Astrocyte of the cerebellum (primary cell): ENCODE measurements around the gene TMPRSS6.

Experiments
- DNase-seq: peaks from one replicate; pipeline ENCODE4 v3.0.0-alpha.2; 2011; ENCODE audit warnings: low read depth
- H3K4me3 ChIP-seq: 2 replicates; pipeline ENCODE4 v1.5.1; 2011; ENCODE audit warnings: mild to moderate bottlenecking, low read depth, low read length, moderate library complexity
- in situ Hi-C: cut with HindIII; loops from 2 replicates; pipeline ENCODE4 v1.10.0; 2017; ENCODE audit warnings: low sequenced_read_pairs
- TF ChIP-seq, protein P1 (sequence below): IDR thresholded peaks from 2 replicates; pipeline ENCODE4 v1.5.1; 2012; ENCODE audit warnings: low read length, low read depth, moderate library complexity, mild to moderate bottlenecking; ENCODE audit errors: missing control alignments

The TMPRSS6 gene

DNA sequence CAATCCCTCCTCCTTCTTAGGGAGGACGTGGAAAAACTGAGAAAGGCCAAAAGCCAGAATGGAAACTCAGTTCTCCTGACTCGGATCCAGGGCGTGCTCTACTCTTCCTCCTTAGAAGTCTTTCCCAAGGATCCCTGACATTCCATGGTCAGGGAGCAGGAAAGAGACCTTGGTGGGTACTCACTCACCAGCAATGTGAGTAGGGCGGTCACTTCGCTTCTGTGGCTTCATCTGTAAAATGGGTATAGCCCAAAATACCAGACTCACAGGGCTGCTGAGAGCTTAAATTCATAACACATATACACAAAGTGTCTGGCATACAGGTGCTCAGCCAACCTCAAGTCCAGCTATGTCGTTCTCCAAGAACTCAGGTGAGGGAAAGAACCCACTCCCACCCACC lies 58.6 kb downstream of the TMPRSS6 start:
- in situ Hi-C loops, result no loop called here
- no peak overlapping the region for H3K4me3 ChIP-seq
- no peak for DNase-seq
- TF ChIP-seq, protein P1, sequence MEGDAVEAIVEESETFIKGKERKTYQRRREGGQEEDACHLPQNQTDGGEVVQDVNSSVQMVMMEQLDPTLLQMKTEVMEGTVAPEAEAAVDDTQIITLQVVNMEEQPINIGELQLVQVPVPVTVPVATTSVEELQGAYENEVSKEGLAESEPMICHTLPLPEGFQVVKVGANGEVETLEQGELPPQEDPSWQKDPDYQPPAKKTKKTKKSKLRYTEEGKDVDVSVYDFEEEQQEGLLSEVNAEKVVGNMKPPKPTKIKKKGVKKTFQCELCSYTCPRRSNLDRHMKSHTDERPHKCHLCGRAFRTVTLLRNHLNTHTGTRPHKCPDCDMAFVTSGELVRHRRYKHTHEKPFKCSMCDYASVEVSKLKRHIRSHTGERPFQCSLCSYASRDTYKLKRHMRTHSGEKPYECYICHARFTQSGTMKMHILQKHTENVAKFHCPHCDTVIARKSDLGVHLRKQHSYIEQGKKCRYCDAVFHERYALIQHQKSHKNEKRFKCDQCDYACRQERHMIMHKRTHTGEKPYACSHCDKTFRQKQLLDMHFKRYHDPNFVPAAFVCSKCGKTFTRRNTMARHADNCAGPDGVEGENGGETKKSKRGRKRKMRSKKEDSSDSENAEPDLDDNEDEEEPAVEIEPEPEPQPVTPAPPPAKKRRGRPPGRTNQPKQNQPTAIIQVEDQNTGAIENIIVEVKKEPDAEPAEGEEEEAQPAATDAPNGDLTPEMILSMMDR, result no peak

DNA sequence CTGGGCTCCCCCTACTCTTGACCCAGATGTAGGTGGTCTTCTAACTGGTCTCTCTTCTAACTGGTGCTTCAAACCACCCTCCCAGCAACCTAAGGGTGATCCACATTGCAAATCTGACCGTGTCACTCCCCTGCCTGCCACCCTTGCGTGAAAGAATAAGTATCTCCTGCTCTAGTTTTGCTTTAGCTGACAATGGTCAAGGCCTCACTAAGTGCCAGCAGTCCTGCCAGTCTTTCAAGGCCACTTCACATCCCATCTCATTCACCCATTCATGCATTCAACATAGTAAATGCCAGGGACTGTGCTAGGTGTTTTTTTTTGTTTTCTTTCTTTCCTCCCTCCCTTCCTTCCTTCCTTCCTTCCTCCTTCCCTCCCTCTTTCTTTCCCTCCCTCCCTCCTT lies 60.3 kb downstream of the TMPRSS6 start:
- TF ChIP-seq, protein P1, result no peak
- no peak overlapping the region for H3K4me3 ChIP-seq
- DNase-seq, result no peak
- in situ Hi-C loops, result no loop called here

DNA sequence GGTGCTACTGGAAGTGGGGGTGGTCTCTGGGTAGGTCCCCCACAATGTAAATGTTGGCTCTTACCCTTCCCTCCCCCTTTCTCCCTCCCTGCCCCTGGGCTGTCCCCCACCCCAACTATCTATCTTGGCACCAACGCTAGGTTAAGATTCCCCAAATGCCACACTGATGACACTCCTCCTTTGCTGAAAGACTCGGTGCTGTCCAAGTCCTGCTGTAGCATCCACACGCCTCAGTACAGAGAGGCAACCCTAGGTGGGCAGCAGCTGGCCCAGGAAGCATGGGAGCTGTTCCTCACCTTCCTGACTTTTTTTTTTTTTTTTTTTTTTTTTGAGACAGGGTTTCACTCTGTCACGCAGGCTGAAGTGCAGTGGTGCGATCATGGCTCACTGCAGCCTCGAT lies 61.4 kb downstream of the TMPRSS6 start:
- TF ChIP-seq, protein P1, result no peak
- no peak overlapping the region for H3K4me3 ChIP-seq
- in situ Hi-C loops, result no loop called here
- no peak for DNase-seq

DNA sequence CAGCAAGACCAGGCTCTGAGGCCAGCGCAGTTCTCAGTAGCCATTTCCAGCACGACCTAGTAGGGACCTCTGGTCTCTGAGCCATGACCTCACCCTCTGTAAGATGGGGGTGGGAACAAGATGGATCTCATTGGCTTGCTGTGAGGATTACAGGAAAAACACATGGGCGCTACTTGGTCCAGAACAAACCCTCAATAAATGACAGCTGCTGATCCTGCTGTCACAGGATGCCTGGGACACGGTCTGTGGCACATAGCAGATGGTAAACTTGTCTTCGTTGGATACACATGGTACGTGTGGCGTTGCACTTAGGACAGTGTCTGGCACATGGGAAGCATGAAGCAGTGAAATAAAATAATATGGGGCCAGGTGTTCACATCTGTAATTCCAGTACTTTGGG lies 62.5 kb downstream of the TMPRSS6 start:
- in situ Hi-C loops, result no loop called here
- no peak overlapping the region for H3K4me3 ChIP-seq
- TF ChIP-seq, protein P1, result no peak
- DNase-seq, result no peak

DNA sequence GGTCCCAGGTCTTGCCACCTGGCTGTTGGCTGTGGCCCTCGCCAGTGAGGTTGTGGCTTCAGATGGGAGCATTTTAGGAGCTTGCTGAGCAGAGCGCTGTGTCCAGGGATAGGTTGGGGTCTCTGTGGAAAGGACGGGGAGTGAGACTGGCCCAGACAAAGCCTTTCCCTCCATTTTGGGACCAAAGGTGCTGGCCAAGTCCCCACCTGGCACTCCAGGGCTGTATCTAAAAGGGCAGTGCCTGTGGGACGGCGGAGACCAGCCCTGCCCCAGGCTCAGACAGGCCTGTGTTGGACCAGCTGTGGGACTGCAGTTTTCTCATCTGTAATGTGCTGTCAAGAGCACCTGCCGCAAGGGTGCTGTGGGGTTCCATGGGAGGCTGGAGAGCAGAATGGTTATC lies 62.9 kb downstream of the TMPRSS6 start:
- TF ChIP-seq, protein P1, result no peak
- DNase-seq, result no peak
- in situ Hi-C loops, result no loop called here
- H3K4me3 ChIP-seq, result no peak overlapping the region

DNA sequence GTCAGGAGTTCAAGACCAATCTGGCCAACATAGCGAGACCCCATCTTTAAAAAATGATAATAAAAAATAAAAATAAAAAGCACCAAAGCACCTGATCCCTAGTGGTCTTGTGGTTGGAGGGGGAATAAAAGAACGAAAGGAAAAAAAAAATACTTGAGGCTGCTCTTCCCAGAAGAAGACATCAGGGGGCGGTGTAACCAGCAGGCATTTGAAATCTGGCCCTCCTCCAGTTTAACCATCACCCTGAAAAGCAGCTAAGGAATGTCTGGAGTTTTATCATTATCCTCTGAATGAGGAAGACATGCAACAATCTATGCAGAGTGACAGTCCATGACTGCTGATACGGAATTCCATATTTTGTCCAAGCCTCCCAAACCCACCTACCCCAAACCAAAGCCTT lies 63.6 kb downstream of the TMPRSS6 start:
- no peak for DNase-seq
- in situ Hi-C loops, result no loop called here
- no peak overlapping the region for H3K4me3 ChIP-seq
- TF ChIP-seq, protein P1, result peak; percentile 65
